SK-N-SH (cell line): ENCODE data around the gene OSBPL6.

Experiments used
- EP300 ChIP-seq, 2 experiments: IDR thresholded peaks; 2 replicates each; pipeline versions ENCODE4 v1.4.0 to v1.6.1; 2012; ENCODE audit warnings: borderline replicate concordance in 1 of 2, low read depth in 1 of 2, low read length in 1 of 2
- GABPA ChIP-seq: IDR thresholded peaks from 2 replicates; pipeline ENCODE4 v1.4.0; 2012; ENCODE audit warnings: low read depth, mild to moderate bottlenecking
- JUND ChIP-seq: IDR thresholded peaks from 2 replicates; pipeline ENCODE4 v1.4.0; 2012
- POLR2AphosphoS5 ChIP-seq: IDR thresholded peaks from 2 replicates; pipeline ENCODE4 v1.6.1; 2012; ENCODE audit warnings: low read depth, low read length
- RAD21 ChIP-seq: IDR thresholded peaks from 2 replicates; pipeline ENCODE4 v1.6.1; 2012; ENCODE audit warnings: mild to moderate bottlenecking, low read length
- TCF12 ChIP-seq: IDR thresholded peaks from 2 replicates; pipeline ENCODE4 v1.4.0; 2012
- TEAD4 ChIP-seq: IDR thresholded peaks from 2 replicates; pipeline ENCODE4 v1.4.0; 2012; ENCODE audit warnings: mild to moderate bottlenecking, borderline replicate concordance; ENCODE audit not compliant: insufficient read depth
- TF ChIP-seq, protein P1 (sequence below): fragments of 200-600 bp; sonication (generic); IDR thresholded peaks from 2 replicates; pipeline ENCODE4 v1.6.1; 2017; ENCODE audit warnings: antibody characterized with exemption, mild to moderate bottlenecking, moderate library complexity

DNA sequence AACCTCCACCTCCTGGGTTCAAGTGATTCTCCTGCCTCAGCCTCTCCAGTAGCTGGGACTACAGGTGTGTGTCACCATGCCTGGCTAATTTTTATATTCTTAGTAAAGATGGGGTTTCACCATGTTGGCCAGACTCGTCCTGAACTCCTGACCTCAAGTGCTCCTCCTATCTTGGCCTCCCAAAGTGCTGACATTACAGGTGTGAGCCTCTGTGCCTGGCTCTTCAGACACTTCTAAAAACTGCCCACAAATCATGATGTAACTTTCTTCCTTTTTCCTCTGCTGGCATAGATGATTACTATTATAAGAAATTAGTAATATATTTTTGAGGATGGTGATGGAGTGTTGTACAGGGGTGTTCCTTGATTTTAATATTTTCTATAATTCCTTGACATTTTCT is 6.0 kb downstream of the OSBPL6 start:
- TF ChIP-seq JUND: no peak
- no peak for TF ChIP-seq POLR2AphosphoS5
- TF ChIP-seq, protein P1, sequence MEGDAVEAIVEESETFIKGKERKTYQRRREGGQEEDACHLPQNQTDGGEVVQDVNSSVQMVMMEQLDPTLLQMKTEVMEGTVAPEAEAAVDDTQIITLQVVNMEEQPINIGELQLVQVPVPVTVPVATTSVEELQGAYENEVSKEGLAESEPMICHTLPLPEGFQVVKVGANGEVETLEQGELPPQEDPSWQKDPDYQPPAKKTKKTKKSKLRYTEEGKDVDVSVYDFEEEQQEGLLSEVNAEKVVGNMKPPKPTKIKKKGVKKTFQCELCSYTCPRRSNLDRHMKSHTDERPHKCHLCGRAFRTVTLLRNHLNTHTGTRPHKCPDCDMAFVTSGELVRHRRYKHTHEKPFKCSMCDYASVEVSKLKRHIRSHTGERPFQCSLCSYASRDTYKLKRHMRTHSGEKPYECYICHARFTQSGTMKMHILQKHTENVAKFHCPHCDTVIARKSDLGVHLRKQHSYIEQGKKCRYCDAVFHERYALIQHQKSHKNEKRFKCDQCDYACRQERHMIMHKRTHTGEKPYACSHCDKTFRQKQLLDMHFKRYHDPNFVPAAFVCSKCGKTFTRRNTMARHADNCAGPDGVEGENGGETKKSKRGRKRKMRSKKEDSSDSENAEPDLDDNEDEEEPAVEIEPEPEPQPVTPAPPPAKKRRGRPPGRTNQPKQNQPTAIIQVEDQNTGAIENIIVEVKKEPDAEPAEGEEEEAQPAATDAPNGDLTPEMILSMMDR: no peak
- no peak for TF ChIP-seq GABPA
- no peak for TF ChIP-seq TEAD4
- no peak for TF ChIP-seq EP300 (IDR thresholded peaks at IDR 0.05; ENCODE audit: borderline replicate concordance in 1 of 2, low read depth in 1 of 2, low read length in 1 of 2)
- no peak for TF ChIP-seq RAD21
- TF ChIP-seq TCF12: no peak
